HepG2 (cell line): ENCODE measurements around the gene EGFR. TPM values are rescaled to one million over a fixed set of nuclear protein-coding genes. Genes with fewer than 3 reads are reported as not detected.

Experiments
- CEBPB ChIP-seq: IDR thresholded peaks from 2 replicates; pipeline ENCODE4 v1.6.1; 2011; ENCODE audit warnings: low read depth, low read length, improper control_type of control experiment, borderline replicate concordance
- CREB3 ChIP-seq: sonication (generic); formaldehyde crosslinking; IDR thresholded peaks from 2 replicates; pipeline ENCODE4 v1.5.0; 2020; ENCODE audit warnings: missing genetic modification reagents
- FOXJ3 ChIP-seq: sonication (generic); formaldehyde crosslinking; IDR thresholded peaks from 2 replicates; pipeline ENCODE4 v1.4.0; 2020; ENCODE audit warnings: missing genetic modification reagents, mild to moderate bottlenecking, borderline replicate concordance
- FOXP1 ChIP-seq, 2 experiments: fragments of 450-650 bp in 1 of 2; IDR thresholded peaks; 2 replicates each; pipeline ENCODE4 v1.6.1; 2017 to 2018; ENCODE audit warnings: antibody characterized with exemption in 1 of 2
- JDP2 ChIP-seq: sonication (generic); formaldehyde crosslinking; IDR thresholded peaks from 2 replicates; pipeline ENCODE4 v1.8.1; 2022; ENCODE audit warnings: missing genetic modification reagents, borderline replicate concordance
- PCBP1 ChIP-seq: fragments of 200-400 bp; formaldehyde crosslinking; IDR thresholded peaks from 2 replicates; pipeline ENCODE4 v1.6.1; 2017; ENCODE audit warnings: mild to moderate bottlenecking, low read depth, low read length, borderline replicate concordance
- SALL1 ChIP-seq: sonication (generic); formaldehyde crosslinking; IDR thresholded peaks from 2 replicates; pipeline ENCODE4 v1.8.0; 2022; ENCODE audit warnings: mild to moderate bottlenecking, missing genetic modification reagents
- TBX2 ChIP-seq: sonication (generic); formaldehyde crosslinking; IDR thresholded peaks from 2 replicates; pipeline ENCODE4 v1.5.0; 2020; ENCODE audit warnings: missing genetic modification reagents, mild to moderate bottlenecking, borderline replicate concordance
- ZBTB2 ChIP-seq: sonication (generic); formaldehyde crosslinking; IDR thresholded peaks from 2 replicates; pipeline ENCODE4 v1.8.0; 2022; ENCODE audit warnings: low read depth, missing genetic modification reagents
- ZHX2 ChIP-seq, 2 experiments: sonication (generic) in 1 of 2; formaldehyde crosslinking in 1 of 2; IDR thresholded peaks; 2 replicates each; pipeline versions ENCODE4 v1.6.1 to v1.9.0; 2014 to 2022; ENCODE audit warnings: antibody characterized with exemption in 1 of 2, borderline replicate concordance in 1 of 2, inconsistent platforms in 1 of 2, low read depth in 1 of 2, missing genetic modification reagents in 1 of 2
- ZMYM4 ChIP-seq: sonication (generic); formaldehyde crosslinking; IDR thresholded peaks from 2 replicates; pipeline ENCODE4 v1.8.1; 2023; ENCODE audit warnings: mild to moderate bottlenecking, missing genetic modification reagents
- ZNF576 ChIP-seq: sonication (generic); formaldehyde crosslinking; IDR thresholded peaks from 2 replicates; pipeline ENCODE4 v1.4.0; 2020; ENCODE audit warnings: mild to moderate bottlenecking, missing genetic modification reagents
- ZNF609 ChIP-seq: sonication (generic); formaldehyde crosslinking; IDR thresholded peaks from 2 replicates; pipeline ENCODE4 v1.4.0; 2020; ENCODE audit warnings: mild to moderate bottlenecking, missing genetic modification reagents, borderline replicate concordance
- ZNF670 ChIP-seq: sonication (generic); formaldehyde crosslinking; IDR thresholded peaks from 2 replicates; pipeline ENCODE4 v1.8.0; 2022; ENCODE audit warnings: mild to moderate bottlenecking, missing genetic modification reagents, borderline replicate concordance
- polyA plus RNA-seq, 8 experiments: library from polyadenylated mRNA; depleted of rRNA in 3 of 8; stranded (reverse) in 7 of 8; unstranded in 1 of 8; fragments of >200 nt; fragmentation: Illumina TruSeq in 4 of 8; extraction: Trizol in 4 of 8; gene quantifications; 2 replicates each; pipeline versions ENCODE4 v1.2.1 to v1.2.3, GENCODE V29; 2011 to 2016; ENCODE audit warnings: low read depth in 4 of 8, missing spikeins in 1 of 8, mixed read lengths in 1 of 8; ENCODE audit not compliant: insufficient read depth in 1 of 8
- total RNA-seq, 5 experiments: library from RNA; depleted of rRNA; stranded (reverse); fragments of >200 nt; fragmentation: Illumina TruSeq; extraction: Trizol; gene quantifications; 2 replicates each; pipeline ENCODE4 v1.2.3, GENCODE V29; 2016; ENCODE audit warnings: low read depth in 1 of 5

Gene EGFR
- total and polyA plus RNA-seq, 2 of the 13 experiments (the other 11 are each of a cell fraction or from before 2014, with no cell fraction given) = 7.0 to 10.0 TPM

- TF ChIP-seq ZHX2 (IDR thresholded peaks at IDR 0.05; ENCODE audit: low read depth) = no peak
- TF ChIP-seq ZHX2 (CRISPR knock-in tag; IDR thresholded peaks at IDR 0.05; ENCODE audit: borderline replicate concordance) = no peak
- TF ChIP-seq ZBTB2 (CRISPR knock-in tag) = no peak
- no peak for TF ChIP-seq FOXP1 (IDR thresholded peaks at IDR 0.05)
- peak; percentile 67; the same call in 1 of the 2 replicates for TF ChIP-seq FOXP1 (CRISPR knock-in tag; IDR thresholded peaks at IDR 0.05)
- no peak for TF ChIP-seq PCBP1
- TF ChIP-seq TBX2 = peak; percentile 54; the same call in 1 of the 2 replicates
- no peak for TF ChIP-seq ZNF670 (CRISPR knock-in tag)
- TF ChIP-seq CREB3 (CRISPR knock-in tag) = no peak
- TF ChIP-seq ZNF609 (CRISPR knock-in tag) = 0 out of 2 replicates have a peak, but pooled peaks have one; percentile 21
- TF ChIP-seq ZNF576 (CRISPR knock-in tag) = no peak
- peak; percentile 17; the same call in 1 of the 2 replicates for TF ChIP-seq ZMYM4
- no peak for TF ChIP-seq CEBPB
- peak; percentile 46; the same call in 1 of the 2 replicates for TF ChIP-seq FOXJ3 (CRISPR knock-in tag)
- TF ChIP-seq SALL1 (CRISPR knock-in tag) = peak; percentile 57
- TF ChIP-seq JDP2 (CRISPR knock-in tag) = no peak
These were observed 51.5 kb downstream of the EGFR start (continued) for GRCh38 chr7:55070271-55070743.
